Activated naive CD4-positive, alpha-beta T cell treated with anti-CD3 and anti-CD28 coated beads for 36 hours (primary cell): Measurements from ENCODE around the gene GPX3. TPM values are rescaled to one million over a fixed set of nuclear protein-coding genes. Genes with fewer than 3 reads are reported as not detected.

Experiments
- CTCF ChIA-PET: fragments of 350-600 bp; sonication (Branson Sonifier 250); formaldehyde crosslinking; loops from one replicate; lab custom pipeline; 2021; ENCODE audit warnings: antibody characterized with exemption; lab: Charles Lee
- DNase-seq: peaks from one replicate; pipeline ENCODE4 v3.0.0-alpha.2; 2020
- H3K27ac Mint-ChIP-seq: one replicate; pipeline ENCODE4 v1.8.0; 2021; ENCODE audit warnings: mild to moderate bottlenecking, mixed read lengths
- H3K27me3 Mint-ChIP-seq: one replicate; pipeline ENCODE4 v1.8.0; 2021; ENCODE audit warnings: low read depth, mixed read lengths
- H3K36me3 Mint-ChIP-seq: one replicate; pipeline ENCODE4 v1.8.0; 2021; ENCODE audit warnings: low read depth, mixed read lengths
- H3K4me1 Mint-ChIP-seq: one replicate; pipeline ENCODE4 v1.8.0; 2021; ENCODE audit warnings: low read depth, mixed read lengths
- H3K4me3 Mint-ChIP-seq: one replicate; pipeline ENCODE4 v1.8.0; 2021; ENCODE audit warnings: mild to moderate bottlenecking, moderate library complexity, mixed read lengths
- H3K9me3 Mint-ChIP-seq: one replicate; pipeline ENCODE4 v1.8.0; 2021; ENCODE audit warnings: mixed read lengths
- intact Hi-C: fragments of 100-400 bp; cut with micrococcal nuclease; formaldehyde crosslinking; loops from one replicate; pipeline ENCODE4 v1.15.1; 2023
- total RNA-seq, 2 experiments: library from RNA; stranded (reverse); gene quantifications; one replicate each; pipeline ENCODE4 v1.2.3, GENCODE V29; 2021

Gene GPX3
- total RNA-seq, 2 experiments from 2014 or later = not detected

- H3K27me3 Mint-ChIP-seq = no peaks in the 10 kb centered on the region
- peaks cover 33% of the 10 kb centered on the region for H3K36me3 Mint-ChIP-seq
- no peak overlapping the region for H3K4me3 Mint-ChIP-seq
- intact Hi-C loops = no loop called here
- DNase-seq = no peak
- no peaks in the 10 kb centered on the region for H3K9me3 Mint-ChIP-seq
- no peaks in the 10 kb centered on the region for H3K4me1 Mint-ChIP-seq
- CTCF ChIA-PET = no interaction called here
- no peak overlapping the region for H3K27ac Mint-ChIP-seq
Observed at GRCh38 chr5:151027961-151028479, 7.6 kb downstream of the GPX3 start.

GRCh38 chr5:151028717-151029116 is 8.3 kb downstream of the GPX3 start:
- no peaks in the 10 kb centered on the region for H3K9me3 Mint-ChIP-seq
- H3K27me3 Mint-ChIP-seq = no peaks in the 10 kb centered on the region
- H3K36me3 Mint-ChIP-seq = peaks cover 39% of the 10 kb centered on the region
- intact Hi-C loops = no loop called here
- H3K4me1 Mint-ChIP-seq = no peaks in the 10 kb centered on the region
- no peak for DNase-seq
- H3K27ac Mint-ChIP-seq = no peak overlapping the region
- CTCF ChIA-PET = no interaction called here
- no peak overlapping the region for H3K4me3 Mint-ChIP-seq

GRCh38 chr5:151029179-151030055 is 9.0 kb downstream of the GPX3 start:
- Mint-ChIP-seq H3K27me3 (no peaks in the 10 kb centered on the region), H3K9me3 (no peaks in the 10 kb centered on the region), H3K4me3 (no peak overlapping the region), H3K4me1 (no peaks in the 10 kb centered on the region), H3K36me3 (peaks cover 46% of the 10 kb centered on the region), H3K27ac (no peak overlapping the region)
- DNase-seq = no peak
- CTCF ChIA-PET = interaction anchor here (0.9 to 1.9 kb wide), 2 partner anchors 8 to 27 kb away, joined by 3 to 4 read pairs; partner anchors contain the start of gene GPX3
- intact Hi-C loops = no loop called here

GRCh38 chr5:151030056-151030336 is 9.6 kb downstream of the GPX3 start:
- Mint-ChIP-seq H3K36me3 (peaks cover 51% of the 10 kb centered on the region), H3K4me3 (no peak overlapping the region), H3K9me3 (no peaks in the 10 kb centered on the region), H3K27me3 (no peaks in the 10 kb centered on the region), H3K4me1 (no peaks in the 10 kb centered on the region), H3K27ac (no peak overlapping the region)
- DNase-seq = no peak
- CTCF ChIA-PET = interaction anchor here (0.9 to 1.9 kb wide), 2 partner anchors 9 to 28 kb away, joined by 3 to 4 read pairs; partner anchors contain the start of gene GPX3
- intact Hi-C loops = no loop called here

- DNase-seq = no peak
- no peaks in the 10 kb centered on the region for H3K4me1 Mint-ChIP-seq
- H3K27me3 Mint-ChIP-seq = no peaks in the 10 kb centered on the region
- H3K4me3 Mint-ChIP-seq = no peak overlapping the region
- CTCF ChIA-PET = interaction anchor here (0.9 to 1.9 kb wide), 2 partner anchors 9 to 28 kb away, joined by 3 to 4 read pairs; partner anchors contain the start of gene GPX3
- H3K27ac Mint-ChIP-seq = no peak overlapping the region
- intact Hi-C loops = no loop called here
- peaks cover 51% of the 10 kb centered on the region for H3K36me3 Mint-ChIP-seq
- H3K9me3 Mint-ChIP-seq = no peaks in the 10 kb centered on the region
Observed at GRCh38 chr5:151030379-151030778, 10.0 kb downstream of the GPX3 start.

- no peak overlapping the region for H3K4me3 Mint-ChIP-seq
- CTCF ChIA-PET = interaction anchor here (1.9 kb wide), 1 partner anchor 30 kb away, joined by 4 read pairs; no protein-coding TSS in a partner anchor
- H3K27ac Mint-ChIP-seq = no peak overlapping the region
- H3K4me1 Mint-ChIP-seq = no peaks in the 10 kb centered on the region
- no peaks in the 10 kb centered on the region for H3K9me3 Mint-ChIP-seq
- H3K27me3 Mint-ChIP-seq = no peaks in the 10 kb centered on the region
- no peak for DNase-seq
- H3K36me3 Mint-ChIP-seq = peaks cover 59% of the 10 kb centered on the region
- intact Hi-C loops = no loop called here
Observed at GRCh38 chr5:151031554-151031953, 11.2 kb downstream of the GPX3 start.

- CTCF ChIA-PET = interaction anchor here (1.2 to 1.3 kb wide), 2 partner anchors 82 to 93 kb away, joined by 3 to 4 read pairs; no protein-coding TSS in a partner anchor
- no peaks in the 10 kb centered on the region for H3K9me3 Mint-ChIP-seq
- no peak overlapping the region for H3K4me3 Mint-ChIP-seq
- no peaks in the 10 kb centered on the region for H3K27me3 Mint-ChIP-seq
- H3K4me1 Mint-ChIP-seq = no peaks in the 10 kb centered on the region
- intact Hi-C loops = no loop called here
- no peak overlapping the region for H3K27ac Mint-ChIP-seq
- DNase-seq = no peak
- H3K36me3 Mint-ChIP-seq = peaks cover 65% of the 10 kb centered on the region
Observed at GRCh38 chr5:151033217-151033934, 13.0 kb downstream of the GPX3 start.

GRCh38 chr5:151034422-151035379 is 14.3 kb downstream of the GPX3 start:
- Mint-ChIP-seq H3K9me3 (no peaks in the 10 kb centered on the region), H3K36me3 (peaks cover 62% of the 10 kb centered on the region), H3K4me3 (no peak overlapping the region), H3K27me3 (no peaks in the 10 kb centered on the region), H3K27ac (no peak overlapping the region), H3K4me1 (peaks cover 10% of the 10 kb centered on the region)
- CTCF ChIA-PET = interaction anchor here (1.2 to 1.3 kb wide), 2 partner anchors 81 to 91 kb away, joined by 3 to 4 read pairs; no protein-coding TSS in a partner anchor
- no peak for DNase-seq
- intact Hi-C loops = no loop called here

GRCh38 chr5:151036556-151036955 is 16.2 kb downstream of the GPX3 start:
- no peaks in the 10 kb centered on the region for H3K27me3 Mint-ChIP-seq
- DNase-seq = no peak
- no peak overlapping the region for H3K27ac Mint-ChIP-seq
- H3K4me1 Mint-ChIP-seq = peaks cover 11% of the 10 kb centered on the region
- no peaks in the 10 kb centered on the region for H3K9me3 Mint-ChIP-seq
- CTCF ChIA-PET = interaction anchor here (0.6 to 1.3 kb wide), 3 partner anchors 13 to 128 kb away, joined by 3 to 4 read pairs (median 3); no protein-coding TSS in a partner anchor
- intact Hi-C loops = no loop called here
- peaks cover 60% of the 10 kb centered on the region for H3K36me3 Mint-ChIP-seq
- no peak overlapping the region for H3K4me3 Mint-ChIP-seq

- intact Hi-C loops = no loop called here
- Mint-ChIP-seq H3K4me3 (no peak overlapping the region), H3K27ac (peak overlapping the region; percentile 2), H3K9me3 (no peaks in the 10 kb centered on the region), H3K36me3 (peaks cover 57% of the 10 kb centered on the region), H3K4me1 (peaks cover 11% of the 10 kb centered on the region), H3K27me3 (no peaks in the 10 kb centered on the region)
- DNase-seq = no peak
- CTCF ChIA-PET = interaction anchor here (0.7 to 1.2 kb wide), 3 partner anchors 127 to 862 kb away, joined by 3 to 4 read pairs (median 3); no protein-coding TSS in a partner anchor
Observed at GRCh38 chr5:151037561-151038411, 17.4 kb downstream of the GPX3 start.

GRCh38 chr5:151038412-151038745 is 18.0 kb downstream of the GPX3 start:
- H3K4me1 Mint-ChIP-seq = peaks cover 11% of the 10 kb centered on the region
- peaks cover 57% of the 10 kb centered on the region for H3K36me3 Mint-ChIP-seq
- CTCF ChIA-PET = interaction anchor here (1.1 to 1.5 kb wide), 4 partner anchors 10 to 127 kb away, joined by 3 to 11 read pairs (median 6); no protein-coding TSS in a partner anchor
- no peaks in the 10 kb centered on the region for H3K9me3 Mint-ChIP-seq
- H3K27ac Mint-ChIP-seq = no peak overlapping the region
- H3K27me3 Mint-ChIP-seq = no peaks in the 10 kb centered on the region
- no peak for DNase-seq
- H3K4me3 Mint-ChIP-seq = no peak overlapping the region
- intact Hi-C loops = no loop called here
